NB4 (cell line): ENCODE results near the gene PTPRD.

Experiments
- CTCF ChIP-seq: IDR thresholded peaks from one replicate; pipeline ENCODE4 v1.5.1; 2012; ENCODE audit warnings: low read depth, low read length
- MYC ChIP-seq: IDR thresholded peaks from 2 replicates; pipeline ENCODE4 v1.6.1; 2011; ENCODE audit warnings: low read depth, low read length

GRCh38 chr9:9341203-9341602 is 1271.6 kb downstream of the PTPRD start:
- TF ChIP-seq CTCF (no peak), MYC (no peak)
